GM06990 (cell line): ENCODE measurements around the gene MYL12B.

Source experiments
- DNase-seq: peaks from one replicate; pipeline ENCODE4 v3.0.0-alpha.2; 2011; ENCODE audit not compliant: insufficient read length; ENCODE audit errors: extremely low read depth
- H3K27me3 ChIP-seq: replicated peaks from 2 replicates; pipeline ENCODE4 v1.6.0; 2011; ENCODE audit warnings: low read length; ENCODE audit not compliant: control insufficient read depth, insufficient read depth
- H3K36me3 ChIP-seq: 2 replicates; pipeline ENCODE4 v1.5.1; 2011; ENCODE audit warnings: low read length; ENCODE audit not compliant: control insufficient read depth, insufficient read depth
- H3K4me3 ChIP-seq: replicated peaks from 2 replicates; pipeline ENCODE4 v1.5.1; 2011; ENCODE audit warnings: low read depth, mild to moderate bottlenecking, control low read depth, low read length
- CTCF ChIP-seq: IDR thresholded peaks from 2 replicates; pipeline ENCODE4 v1.5.1; 2011; ENCODE audit warnings: low read length, control low read depth, mild to moderate bottlenecking, inconsistent platforms; ENCODE audit not compliant: insufficient read depth, poor library complexity, severe bottlenecking

Gene MYL12B

GRCh38 chr18:3321133-3321812 lies 59.3 kb downstream of the MYL12B start:
- DNase-seq = no peak
- H3K27me3 ChIP-seq = no peaks in the 10 kb centered on the region
- no peak overlapping the region for H3K4me3 ChIP-seq
- no peak for TF ChIP-seq CTCF
- H3K36me3 ChIP-seq = no peaks in the 10 kb centered on the region

GRCh38 chr18:3323900-3324299 lies 62.0 kb downstream of the MYL12B start:
- Histone ChIP-seq H3K27me3 (no peaks in the 10 kb centered on the region), H3K4me3 (no peak overlapping the region), H3K36me3 (no peaks in the 10 kb centered on the region)
- DNase-seq = peak; percentile 46
- no peak for TF ChIP-seq CTCF
